Left colon (tissue), 2 donors: ENCODE results near the gene PACC1. TPM values are rescaled to one million over a fixed set of nuclear protein-coding genes. Genes with fewer than 3 reads are reported as not detected.

Source experiments
- ATAC-seq: fragments of 200-7000 bp; cut with Tn5 transposase; one replicate; pipeline ENCODE4 v1.9.1; 2020; ENCODE audit warnings: mild to moderate bottlenecking, moderate library complexity
- DNase-seq, 2 donors: peaks; one replicate each; pipeline ENCODE4 v3.0.0-alpha.2; 2020
- intact Hi-C, 2 donors: fragments of 100-400 bp; cut with DNase I in 1 of 2; cut with micrococcal nuclease in 1 of 2; formaldehyde crosslinking; loops; one replicate each; pipeline versions ENCODE4 v1.11.2 to v1.14.0; 2022; cut with DNase I, micrococcal nuclease
- total RNA-seq, 2 donors: library from RNA; stranded (reverse); fragmentation: NEBNext Ultra II Directional; extraction: Animal tissue kit (Norgen Biotek cat#: 25700); gene quantifications; one replicate each; pipeline ENCODE4 v1.2.1, GENCODE V29; 2021
- donor health status: DM: no; HTN: no; CAD: no.
- donor health status: DM: yes; HTN: yes; CAD: no.

The PACC1 gene
- total RNA-seq, 2 donors from 2014 or later, result 2.8 to 2.9 TPM

GRCh38 chr1:212446333-212446732 is 31.6 kb upstream of the PACC1 start:
- DNase-seq (no peak), ATAC-seq (no peak)
- intact Hi-C loops, result no loop called here

GRCh38 chr1:212442408-212442807 is 27.7 kb upstream of the PACC1 start:
- intact Hi-C loops, result no loop called here

GRCh38 chr1:212440419-212440818 is 25.7 kb upstream of the PACC1 start:
- DNase-seq (no peak), ATAC-seq (no peak)
- intact Hi-C loops, result no loop called here

More at GRCh38 chr1:212442408-212442807, 27.7 kb upstream of the PACC1 start:
- ATAC-seq (no peak), DNase-seq (no peak)

- intact Hi-C loops, result no loop called here
- no peak for DNase-seq
- no peak for ATAC-seq
These were observed 24.1 kb upstream of the PACC1 start for GRCh38 chr1:212438831-212439237.

GRCh38 chr1:212437179-212437798 is 22.6 kb upstream of the PACC1 start:
- intact Hi-C loops, result no loop called here
- no peak for DNase-seq
- ATAC-seq, result no peak

DNA sequence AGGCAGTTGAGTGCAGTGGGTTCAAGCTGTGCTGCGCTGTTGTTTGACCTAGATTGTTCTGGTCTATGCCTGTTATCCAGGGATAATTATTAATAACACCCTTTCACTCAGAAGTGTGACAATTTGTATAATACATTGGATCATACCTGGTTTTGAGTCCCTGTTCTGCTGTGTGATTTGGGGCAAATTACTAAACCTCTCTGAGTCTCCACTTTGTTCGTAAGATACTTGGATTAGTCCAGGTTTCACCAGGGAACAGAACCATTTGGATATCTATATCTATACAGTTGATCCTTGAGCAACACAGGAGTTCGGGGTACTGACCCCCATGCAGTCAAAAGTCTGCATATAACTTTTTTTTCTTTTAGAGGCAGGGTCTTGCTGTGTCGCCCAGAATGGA is 20.3 kb upstream of the PACC1 start:
- no peak for ATAC-seq
- DNase-seq, result no peak

GRCh38 chr1:212433577-212434462 is 19.1 kb upstream of the PACC1 start:
- intact Hi-C loops, result no loop called here
- no peak for DNase-seq
- no peak for ATAC-seq

More for the DNA sequence above, 20.3 kb upstream of the PACC1 start:
- intact Hi-C loops, result no loop called here

DNA sequence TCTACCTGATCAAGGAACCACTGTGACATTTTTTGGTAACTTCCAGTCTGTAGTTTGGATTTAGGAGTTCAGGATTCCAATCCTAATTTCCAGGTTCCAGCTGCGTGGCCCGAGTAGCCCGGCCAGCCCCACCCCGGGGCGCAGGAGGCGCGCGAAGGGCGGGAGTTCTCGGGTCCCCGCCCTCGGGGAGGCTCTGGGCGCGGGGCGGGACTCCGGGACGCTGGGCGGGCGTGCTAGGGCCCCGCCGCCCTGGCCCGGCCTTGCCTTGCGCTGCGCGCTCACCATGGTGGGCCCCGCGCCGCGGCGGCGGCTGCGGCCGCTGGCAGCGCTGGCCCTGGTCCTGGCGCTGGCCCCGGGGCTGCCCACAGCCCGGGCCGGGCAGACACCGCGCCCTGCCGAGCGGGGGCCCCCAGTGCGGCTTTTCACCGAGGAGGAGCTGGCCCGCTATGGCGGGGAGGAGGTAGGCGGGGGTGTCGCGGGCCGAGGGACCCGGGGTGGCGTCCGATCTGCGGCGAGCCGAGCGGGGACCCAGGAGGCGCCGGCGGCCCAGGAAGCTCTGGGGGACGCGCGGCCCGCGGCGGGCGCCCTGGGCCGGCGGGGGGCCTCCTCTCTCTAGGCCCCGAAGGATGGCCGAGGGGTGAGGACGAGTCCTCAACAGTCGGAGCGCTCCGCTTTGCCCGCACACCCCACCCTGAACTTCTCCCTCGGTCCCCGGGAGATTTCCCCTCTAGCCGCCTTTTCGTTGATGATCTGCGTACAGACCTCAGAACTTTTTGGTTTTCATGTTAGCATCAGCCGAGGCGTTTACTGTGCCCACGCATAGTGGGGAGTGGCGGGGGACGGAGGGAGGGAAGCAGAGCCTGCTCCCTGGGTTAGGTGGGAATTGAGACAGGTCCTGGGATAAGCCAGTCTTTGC is 18.2 kb upstream of the PACC1 start, which contains the start of gene NENF:
Gene NENF, plus strand, starts transcription at position 260 of the 916 bp plus-strand sequence. Its CDS starts 24 bp downstream, at position 284.
- ATAC-seq (peak; percentile 96), DNase-seq (peak; percentile 83 to 91)
- intact Hi-C loops, result no loop called here

GRCh38 chr1:212432272-212432660 is 17.6 kb upstream of the PACC1 start:
- intact Hi-C loops, result no loop called here
- DNase-seq (no peak), ATAC-seq (no peak)

GRCh38 chr1:212431644-212432043 is 17.0 kb upstream of the PACC1 start:
- intact Hi-C loops, result no loop called here
- peak in 1 of 2 donors; percentile 35 for DNase-seq
- no peak for ATAC-seq

DNA sequence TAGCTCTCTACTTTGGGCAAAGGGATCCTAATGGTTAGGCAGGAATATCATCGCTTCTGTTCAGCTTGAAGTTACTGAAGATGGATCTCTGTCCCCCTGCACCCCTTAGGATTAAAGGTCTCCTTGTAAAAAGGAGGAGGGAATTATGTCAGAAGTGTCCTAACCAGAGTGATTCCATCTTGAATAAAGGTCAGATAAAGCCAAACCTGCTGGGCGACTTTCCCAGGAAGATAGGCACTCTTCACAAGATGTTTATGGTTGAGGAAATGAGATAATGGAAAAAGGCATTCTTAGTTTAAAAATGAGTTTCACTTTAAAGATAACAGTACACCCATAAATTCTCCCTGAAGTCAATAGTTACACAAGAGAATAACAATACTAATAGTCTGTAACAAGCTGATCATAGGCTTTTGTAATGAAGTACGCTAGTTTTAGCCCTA is 16.3 kb upstream of the PACC1 start:
- DNase-seq (peak; percentile 76 to 79), ATAC-seq (peak; percentile 66)
- intact Hi-C loops, result no loop called here

DNA sequence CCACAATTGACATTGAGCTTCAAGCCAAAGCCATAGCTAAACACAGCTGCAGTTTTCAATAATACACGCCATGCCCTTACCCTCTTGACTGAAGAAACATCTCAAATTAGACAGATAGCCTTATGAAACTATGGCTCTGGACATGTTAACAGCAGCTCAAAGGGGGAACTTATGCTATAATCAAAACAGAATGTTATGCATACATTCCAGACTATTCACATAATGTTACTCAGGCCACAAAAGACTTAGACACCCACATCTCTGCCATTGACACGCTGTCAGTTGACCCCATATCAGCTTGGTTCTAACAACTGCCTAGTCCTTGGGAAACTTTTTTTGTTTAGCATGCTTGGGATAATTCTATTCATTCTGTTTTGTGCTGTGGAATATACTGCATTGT is 15.7 kb upstream of the PACC1 start:
- DNase-seq (no peak), ATAC-seq (no peak)
- intact Hi-C loops, result no loop called here

DNA sequence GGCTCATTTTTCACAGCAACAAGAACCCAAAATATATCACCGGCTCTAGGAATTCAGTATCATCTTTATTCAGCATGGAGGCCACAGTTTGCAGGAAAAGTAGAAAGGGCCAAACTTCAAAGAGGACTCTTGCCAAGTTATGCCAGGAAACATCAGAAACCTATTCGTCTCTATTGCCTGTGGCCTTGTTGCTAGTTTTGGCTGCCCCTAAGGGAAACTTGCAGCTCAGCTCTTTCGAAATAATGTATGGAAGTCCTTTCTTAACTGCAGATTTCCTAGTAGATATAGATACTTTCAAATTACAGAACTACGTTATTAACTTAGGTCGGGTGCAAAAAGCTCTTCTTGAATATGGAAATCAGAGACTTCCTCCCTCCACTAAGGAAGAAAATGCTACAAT is 13.8 kb upstream of the PACC1 start:
- no peak for DNase-seq
- no peak for ATAC-seq
- intact Hi-C loops, result no loop called here

DNA sequence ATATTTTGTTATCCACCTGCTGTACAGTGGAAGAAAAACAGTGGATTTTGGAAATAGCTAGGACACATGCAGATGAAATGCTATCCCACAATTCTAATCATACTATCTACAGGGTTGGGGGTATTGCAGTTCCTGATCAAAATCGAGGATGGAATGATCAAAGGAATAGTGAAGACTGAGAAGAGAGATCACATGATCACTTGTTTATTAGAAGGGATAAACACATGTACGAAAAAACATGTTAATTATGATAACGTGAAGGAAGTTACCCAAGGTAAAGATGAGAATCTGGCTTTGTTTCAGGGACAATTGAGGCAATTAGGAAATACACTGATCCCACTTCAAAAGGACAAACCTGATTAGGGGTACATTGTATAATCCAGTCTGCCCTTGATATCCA is 9.2 kb upstream of the PACC1 start:
- DNase-seq (no peak), ATAC-seq (no peak)
- intact Hi-C loops, result no loop called here

DNA sequence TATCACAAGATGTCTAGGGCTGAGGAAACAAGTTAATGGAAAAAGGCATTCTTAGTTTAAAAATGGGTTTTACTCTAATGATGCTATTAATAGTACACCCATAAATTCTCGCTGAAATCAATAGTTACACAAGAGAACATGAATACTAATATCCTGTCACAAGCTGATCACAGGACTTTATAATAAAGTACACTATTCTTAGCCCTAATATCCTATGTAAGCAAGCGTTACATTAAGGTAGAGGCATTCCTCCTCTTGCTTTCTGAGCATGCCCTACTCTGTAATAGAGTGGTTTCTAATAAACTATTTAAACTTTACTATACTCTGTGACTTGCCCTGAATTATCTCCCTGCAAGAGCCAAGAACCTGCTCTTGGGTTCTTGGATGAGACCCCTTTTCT is 6.5 kb upstream of the PACC1 start:
- DNase-seq (no peak), ATAC-seq (no peak)
- intact Hi-C loops, result no loop called here

- intact Hi-C loops, result no loop called here
- DNase-seq (no peak), ATAC-seq (no peak)
These were observed 588 bp upstream of the PACC1 start for GRCh38 chr1:212415107-212415841.

DNA sequence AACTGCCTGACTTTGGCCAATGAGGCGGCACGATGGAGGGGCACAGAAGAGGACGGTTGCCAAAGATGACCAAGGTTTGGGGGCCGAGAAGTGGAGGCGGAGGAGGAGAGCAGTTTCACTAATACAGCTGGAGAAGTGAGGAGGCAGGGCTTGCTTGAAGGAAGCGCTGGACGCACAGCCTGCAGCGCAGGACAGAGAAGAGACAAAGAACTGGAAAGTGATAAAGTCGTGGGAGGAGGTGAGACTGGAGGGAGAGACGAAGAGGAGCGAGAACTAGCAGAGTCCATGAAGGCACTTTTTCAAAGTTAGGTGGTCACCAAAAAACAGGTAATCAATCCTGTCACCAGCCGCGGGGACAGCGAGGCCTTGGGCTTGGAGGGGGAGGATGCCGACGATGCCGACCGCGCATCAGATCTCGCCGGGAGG is 771 bp downstream of the PACC1 start:
- intact Hi-C loops, result no loop called here
- peak; percentile 54 for ATAC-seq
- DNase-seq, result no peak

DNA sequence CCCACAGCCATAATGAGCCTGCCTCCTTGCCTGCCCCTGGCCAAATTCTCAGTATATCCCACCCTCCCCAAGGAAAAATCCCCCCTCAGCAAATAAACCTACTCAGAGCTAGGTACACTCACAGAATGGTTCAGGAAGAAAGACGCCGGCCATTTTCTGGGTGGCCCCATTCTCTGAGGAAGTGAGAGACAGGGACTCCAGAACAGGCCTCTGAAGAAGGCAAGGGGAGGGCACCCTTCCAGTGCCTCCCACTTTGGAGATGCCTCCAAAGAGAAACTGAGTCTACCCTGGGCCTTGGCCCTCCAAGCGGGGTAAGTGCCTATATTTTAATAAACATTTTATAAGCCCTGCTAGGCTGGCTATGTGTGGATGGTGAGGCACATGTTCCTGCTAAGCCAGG is 2.3 kb downstream of the PACC1 start:
- no peak for ATAC-seq
- no peak for DNase-seq
- intact Hi-C loops, result no loop called here
